Measurements from ENCODE around the gene DCAF6. TPM values are rescaled to one million over a fixed set of nuclear protein-coding genes. Genes with fewer than 3 reads are reported as not detected.
"Not testable (repeated sequence)": the region's sequence is repeated elsewhere in the genome, so short reads cannot be mapped to it uniquely, and the experiment has no call there.

The DCAF6 gene
- total RNA-seq, 1 donor from 2014 or later, result 80.5 TPM

- H3K27me3 ChIP-seq, result no peaks in the 10 kb centered on the region
- peaks cover 4% of the 10 kb centered on the region for H3K4me1 ChIP-seq
- no peak overlapping the region for H3K27ac ChIP-seq
- no peaks in the 10 kb centered on the region for H3K9me3 ChIP-seq
- no peak for DNase-seq (ENCODE audit: extremely low spot score in 2 of 2)
- TF ChIP-seq CTCF (IDR thresholded peaks at IDR 0.05) (no peak), POLR2AphosphoS5 (IDR thresholded peaks at IDR 0.05; ENCODE audit: insufficient read depth in 1 of 2, low read depth in 1 of 2) (no peak), POLR2A (IDR thresholded peaks at IDR 0.05) (no peak)
- no peak overlapping the region for H3K4me3 ChIP-seq
- no peaks in the 10 kb centered on the region for H3K36me3 ChIP-seq
- intact Hi-C loops (cut with DNase I), result no loop called here
Measured at GRCh38 chr1:167924543-167925231, 11.8 kb upstream of the DCAF6 start.

GRCh38 chr1:167926486-167926997 lies 9.9 kb upstream of the DCAF6 start:
- no peak for DNase-seq (ENCODE audit: extremely low spot score in 2 of 2)
- TF ChIP-seq POLR2A (IDR thresholded peaks at IDR 0.05), result no peak
- TF ChIP-seq POLR2AphosphoS5 (IDR thresholded peaks at IDR 0.05; ENCODE audit: insufficient read depth in 1 of 2, low read depth in 1 of 2), result no peak
- Histone ChIP-seq H3K27me3 (no peaks in the 10 kb centered on the region), H3K4me3 (no peak overlapping the region), H3K36me3 (no peaks in the 10 kb centered on the region), H3K4me1 (peaks cover 4% of the 10 kb centered on the region), H3K9me3 (no peaks in the 10 kb centered on the region), H3K27ac (no peak overlapping the region)
- intact Hi-C loops (cut with DNase I), result no loop called here

- no peak overlapping the region for H3K4me3 ChIP-seq
- no peaks in the 10 kb centered on the region for H3K27me3 ChIP-seq
- H3K36me3 ChIP-seq, result no peaks in the 10 kb centered on the region
- intact Hi-C loops (cut with DNase I), result no loop called here
- H3K27ac ChIP-seq, result no peak overlapping the region
- peaks cover 4% of the 10 kb centered on the region for H3K4me1 ChIP-seq
- TF ChIP-seq POLR2AphosphoS5 (IDR thresholded peaks at IDR 0.05; ENCODE audit: insufficient read depth in 1 of 2, low read depth in 1 of 2) (no peak), CTCF (IDR thresholded peaks at IDR 0.05) (no peak), POLR2A (IDR thresholded peaks at IDR 0.05) (no peak)
- DNase-seq (ENCODE audit: extremely low spot score in 2 of 2), result no peak
- no peaks in the 10 kb centered on the region for H3K9me3 ChIP-seq
Measured at GRCh38 chr1:167927046-167927754, 9.3 kb upstream of the DCAF6 start.

- DNase-seq (ENCODE audit: extremely low spot score in 2 of 2), result no peak
- no peaks in the 10 kb centered on the region for H3K36me3 ChIP-seq
Measured at GRCh38 chr1:167928457-167928852, 8.0 kb upstream of the DCAF6 start.

GRCh38 chr1:167928919-167929318 lies 7.6 kb upstream of the DCAF6 start:
- intact Hi-C loops (cut with DNase I); H3K36me3 ChIP-seq; H3K27me3 ChIP-seq; DNase-seq (ENCODE audit: extremely low spot score in 2 of 2); H3K4me3 ChIP-seq; H3K27ac ChIP-seq; H3K9me3 ChIP-seq: not testable (repeated sequence)
- peaks cover 19% of the 10 kb centered on the region for H3K4me1 ChIP-seq

More at GRCh38 chr1:167928457-167928852, 8.0 kb upstream of the DCAF6 start:
- H3K4me3 ChIP-seq, result no peak overlapping the region
- no peaks in the 10 kb centered on the region for H3K27me3 ChIP-seq
- TF ChIP-seq POLR2AphosphoS5 (IDR thresholded peaks at IDR 0.05; ENCODE audit: insufficient read depth in 1 of 2, low read depth in 1 of 2), result no peak
- intact Hi-C loops (cut with DNase I), result no loop called here
- H3K27ac ChIP-seq, result no peak overlapping the region
- peaks cover 15% of the 10 kb centered on the region for H3K4me1 ChIP-seq
- no peaks in the 10 kb centered on the region for H3K9me3 ChIP-seq

GRCh38 chr1:167929725-167930124 lies 6.8 kb upstream of the DCAF6 start:
- H3K27ac ChIP-seq, result no peak overlapping the region
- H3K36me3 ChIP-seq, result no peaks in the 10 kb centered on the region
- TF ChIP-seq CTCF (IDR thresholded peaks at IDR 0.05) (no peak), POLR2A (IDR thresholded peaks at IDR 0.05) (no peak), POLR2AphosphoS5 (IDR thresholded peaks at IDR 0.05; ENCODE audit: insufficient read depth in 1 of 2, low read depth in 1 of 2) (no peak)
- H3K27me3 ChIP-seq, result no peaks in the 10 kb centered on the region
- no peak overlapping the region for H3K4me3 ChIP-seq
- no peak for DNase-seq (ENCODE audit: extremely low spot score in 2 of 2)
- no peaks in the 10 kb centered on the region for H3K9me3 ChIP-seq
- H3K4me1 ChIP-seq, result peaks cover 27% of the 10 kb centered on the region
- intact Hi-C loops (cut with DNase I), result no loop called here

All from vagina (tissue), 2 donors.